Caki2 (cell line): ENCODE data around the gene DLG4. TPM values are rescaled to one million over a fixed set of nuclear protein-coding genes. Genes with fewer than 3 reads are reported as not detected.

ENCODE experiments used
- DNase-seq: peaks from one replicate; pipeline ENCODE4 v3.0.0-alpha.2; 2015; ENCODE audit warnings: low read depth
- in situ Hi-C: cut with HindIII; loops from 2 replicates; pipeline ENCODE4 v1.10.0; 2016; ENCODE audit warnings: low sequenced_read_pairs, low pct_unique_long_range_greater_than_20kb, mixed read lengths
- total RNA-seq: library from RNA; depleted of rRNA; stranded (reverse); fragments of >200 nt; shearing (Covaris generic); gene quantifications from 2 replicates; pipeline ENCODE4 v1.2.3, GENCODE V29; 2014; ENCODE audit warnings: low replicate concordance

The DLG4 gene
- total RNA-seq, 1 experiment from 2014 or later = 4.8 TPM

- DNase-seq = no peak
- in situ Hi-C loops = no loop called here
Observed at GRCh38 chr17:7235693-7236665, 16.3 kb upstream of the DLG4 start.

DNA sequence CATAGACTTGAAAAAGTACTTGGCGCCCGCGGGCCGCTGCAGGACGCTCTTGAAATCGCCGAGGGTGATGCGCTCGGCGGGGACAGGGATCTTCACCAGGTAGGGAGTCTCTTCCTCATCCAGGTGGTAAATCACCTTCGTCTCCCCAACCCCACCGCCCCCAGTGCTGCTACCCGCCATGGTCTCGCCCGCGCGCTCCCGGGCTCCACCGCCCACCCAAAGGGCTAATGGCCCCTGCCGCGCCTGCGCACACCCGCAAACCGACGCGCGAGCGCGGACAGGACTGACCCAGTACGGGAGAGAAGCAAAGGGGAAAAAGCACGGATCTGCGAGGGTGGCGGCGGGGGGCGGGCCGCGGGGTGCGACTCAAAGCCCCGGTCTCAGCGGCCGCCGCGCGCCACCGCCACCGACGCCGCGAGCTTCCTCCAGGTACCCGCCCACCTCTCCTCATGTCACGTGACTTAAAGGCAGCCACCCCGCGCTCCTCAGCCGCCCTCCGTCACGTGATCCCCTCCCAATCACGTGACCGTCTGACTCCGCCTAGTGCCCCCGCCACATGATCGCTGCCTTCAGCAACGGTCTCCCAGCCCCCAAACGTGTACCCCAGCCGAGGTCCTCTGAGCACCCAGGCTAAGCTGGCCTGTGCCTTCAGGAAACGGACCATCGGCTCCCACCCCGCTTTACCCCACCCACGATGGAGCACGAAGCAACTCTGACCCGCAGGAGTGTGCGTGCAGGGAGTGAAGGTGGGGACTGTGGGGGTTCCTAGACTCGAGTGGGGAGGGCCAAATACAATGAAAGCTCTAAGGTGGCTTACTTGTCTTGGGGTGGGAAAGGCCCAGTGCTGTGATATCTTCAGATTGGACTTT, 14.7 kb upstream of the DLG4 start, which contains the start of gene DVL2:
Gene DVL2, minus strand, starts transcription at position 435 of the 869 bp plus-strand sequence. Its CDS starts 255 bp downstream, at position 180.
- in situ Hi-C loops = no loop called here
- peak; percentile 85 for DNase-seq

GRCh38 chr17:7233701-7234082, 14.1 kb upstream of the DLG4 start:
- DNase-seq = no peak
- in situ Hi-C loops = no loop called here

DNA sequence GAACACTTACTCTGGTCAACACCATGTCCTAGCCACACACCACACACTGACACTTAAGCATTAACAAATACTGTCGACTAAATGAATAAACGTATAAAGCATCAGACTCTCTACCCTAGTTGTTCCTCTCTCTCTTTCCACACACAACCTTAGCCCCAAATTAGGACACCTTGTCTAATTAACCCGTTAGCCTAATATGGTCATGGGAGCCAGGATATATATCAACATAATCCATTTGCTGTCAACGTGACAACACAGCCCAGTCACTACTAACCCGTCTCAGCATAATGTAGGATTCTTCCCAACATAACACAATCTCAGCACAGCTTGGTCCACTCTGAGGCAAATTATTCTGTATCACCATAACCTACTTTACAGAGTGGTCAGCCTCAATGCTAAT, 12.5 kb upstream of the DLG4 start:
- in situ Hi-C loops = no loop called here
- no peak for DNase-seq

DNA sequence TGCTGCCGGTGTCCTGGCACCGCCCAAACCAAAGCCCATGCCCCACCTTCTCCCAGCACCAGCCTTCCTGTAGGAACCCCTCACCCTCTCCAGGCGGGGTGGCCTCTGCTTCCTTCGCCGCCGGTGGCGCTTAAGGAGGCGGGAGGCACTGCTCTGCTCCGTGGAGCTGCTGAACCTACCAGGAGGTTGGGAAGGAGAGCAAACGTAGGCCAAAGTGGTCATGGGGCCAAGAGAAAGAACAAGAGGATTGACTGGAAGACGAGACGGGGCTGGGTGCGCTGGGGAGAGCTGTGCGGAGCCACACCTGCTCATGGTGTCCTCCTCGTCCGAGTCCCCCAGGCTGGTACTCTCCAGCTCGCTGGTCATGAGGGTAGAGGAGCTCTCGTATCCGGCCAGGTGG, 9.9 kb upstream of the DLG4 start:
- DNase-seq = no peak
- in situ Hi-C loops = no loop called here

DNA sequence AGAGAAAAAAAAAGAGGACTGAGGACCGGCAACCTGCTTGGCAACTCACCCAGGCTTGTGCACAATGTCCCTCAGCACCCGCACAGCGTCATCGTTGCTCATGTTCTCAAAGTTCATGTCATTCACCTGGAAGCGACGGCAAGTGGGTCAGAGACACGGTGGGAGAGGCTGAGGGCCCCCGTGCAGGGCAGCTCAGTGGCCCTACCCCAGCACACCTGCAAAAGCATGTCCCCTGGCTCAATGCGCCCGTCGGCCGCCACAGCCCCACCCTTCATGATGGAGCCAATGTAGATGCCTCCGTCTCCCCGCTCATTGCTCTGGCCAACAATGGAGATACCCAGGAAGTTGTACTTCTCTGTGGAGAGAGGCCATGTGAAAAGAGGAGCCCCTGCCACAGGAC, 9.3 kb upstream of the DLG4 start:
- in situ Hi-C loops = no loop called here
- DNase-seq = no peak

DNA sequence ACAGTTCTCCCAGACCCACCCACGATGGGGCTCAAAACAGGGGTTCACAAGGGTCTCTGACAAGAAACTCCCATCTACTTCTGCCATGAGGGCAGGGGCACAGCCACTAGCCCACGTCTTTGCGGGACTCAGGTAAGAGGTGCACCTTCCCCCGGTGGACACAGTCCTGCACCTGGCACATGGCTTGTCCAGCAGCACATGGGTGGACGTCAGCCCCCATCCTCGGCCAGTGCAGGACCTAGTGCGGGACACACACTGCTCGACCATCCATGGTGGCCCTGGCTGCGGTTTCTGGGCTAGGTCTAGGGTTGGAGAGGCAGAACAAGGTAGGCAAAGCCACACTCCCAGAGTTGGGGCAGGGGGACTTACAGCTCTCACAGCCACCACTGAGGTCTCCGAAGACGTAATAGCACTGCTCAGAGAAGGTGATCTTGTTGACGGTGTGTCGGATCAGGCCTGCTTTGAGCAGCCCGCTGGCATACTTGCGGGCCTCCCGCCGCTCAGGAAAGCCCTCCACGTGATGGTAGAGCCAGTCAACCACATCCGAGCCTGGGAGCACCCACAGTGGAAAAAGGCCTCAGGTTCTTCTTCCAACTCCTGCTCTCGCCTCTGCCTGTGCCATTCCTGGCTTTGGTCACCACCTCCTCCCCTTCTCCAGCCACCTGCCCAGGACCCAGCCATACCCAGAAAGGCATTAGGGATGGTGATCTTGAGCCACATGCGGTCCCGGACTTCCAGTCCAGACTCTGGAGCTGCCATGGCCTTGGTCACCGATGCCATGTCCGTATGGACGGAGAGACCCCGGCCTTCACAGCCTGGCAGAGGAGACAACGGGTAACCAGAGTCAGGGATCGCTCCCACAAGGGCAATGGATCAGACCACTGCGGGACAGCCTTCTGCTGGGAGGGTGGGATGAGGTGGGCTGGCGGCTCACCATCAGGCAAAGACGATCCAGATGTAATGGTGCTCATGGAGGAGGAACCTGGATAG, 7.4 kb upstream of the DLG4 start:
- in situ Hi-C loops = no loop called here
- DNase-seq = no peak

DNA sequence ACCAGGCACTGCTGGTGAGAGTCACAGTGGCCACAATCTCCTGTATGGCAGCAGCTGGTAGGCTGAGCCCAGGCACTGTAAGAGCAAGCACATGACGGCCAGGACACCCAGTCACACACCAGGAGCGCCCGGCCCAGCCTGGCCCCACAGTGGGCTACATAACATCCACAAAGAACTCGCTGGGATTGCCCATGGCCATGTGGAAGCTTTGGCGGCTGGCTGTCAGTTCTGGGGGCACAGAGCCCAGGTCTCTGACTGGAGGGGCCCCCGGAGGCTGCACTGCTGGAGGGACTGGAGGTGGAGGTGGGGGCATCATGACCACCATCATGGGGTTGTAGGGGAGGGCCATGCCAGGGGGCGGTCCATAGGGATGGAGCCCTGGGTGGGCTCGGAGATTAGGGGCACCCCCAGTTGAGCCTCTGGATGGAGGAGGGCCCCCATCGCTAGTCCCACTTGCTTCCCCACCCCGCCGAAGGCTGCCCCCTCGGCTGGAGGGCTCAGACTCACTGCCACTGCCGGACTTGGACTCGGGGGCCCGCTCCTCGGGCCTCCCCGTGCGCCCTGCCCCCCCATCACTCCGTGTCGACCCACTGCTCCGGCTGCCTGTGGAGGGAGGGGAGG, 6.2 kb upstream of the DLG4 start:
- in situ Hi-C loops = no loop called here
- no peak for DNase-seq

DNA sequence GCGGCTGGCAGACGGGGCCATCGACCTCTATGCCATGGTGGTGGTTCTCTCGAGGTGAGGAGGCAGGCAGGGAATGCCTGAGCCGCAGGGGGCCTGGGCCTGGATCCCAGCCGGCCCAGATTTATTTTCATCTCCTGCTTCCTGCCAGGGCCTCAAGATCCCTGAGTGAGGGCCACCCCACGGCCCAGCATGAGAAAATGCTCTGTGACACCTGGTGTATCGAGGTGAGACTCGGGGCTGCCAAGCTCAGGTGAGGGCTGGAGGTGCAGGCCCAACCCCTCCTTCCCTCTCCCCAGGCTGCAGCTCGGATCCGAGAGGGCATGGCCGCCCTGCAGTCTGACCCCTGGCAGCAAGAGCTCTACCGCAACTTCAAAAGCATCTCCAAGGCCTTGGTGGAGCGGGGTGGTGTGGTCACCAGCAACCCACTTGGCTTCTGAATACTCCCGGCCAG, 5.0 kb upstream of the DLG4 start:
- no peak for DNase-seq
- in situ Hi-C loops = no loop called here

- DNase-seq = no peak
- in situ Hi-C loops = no loop called here
Observed at GRCh38 chr17:7224110-7224509, 4.5 kb upstream of the DLG4 start.

DNA sequence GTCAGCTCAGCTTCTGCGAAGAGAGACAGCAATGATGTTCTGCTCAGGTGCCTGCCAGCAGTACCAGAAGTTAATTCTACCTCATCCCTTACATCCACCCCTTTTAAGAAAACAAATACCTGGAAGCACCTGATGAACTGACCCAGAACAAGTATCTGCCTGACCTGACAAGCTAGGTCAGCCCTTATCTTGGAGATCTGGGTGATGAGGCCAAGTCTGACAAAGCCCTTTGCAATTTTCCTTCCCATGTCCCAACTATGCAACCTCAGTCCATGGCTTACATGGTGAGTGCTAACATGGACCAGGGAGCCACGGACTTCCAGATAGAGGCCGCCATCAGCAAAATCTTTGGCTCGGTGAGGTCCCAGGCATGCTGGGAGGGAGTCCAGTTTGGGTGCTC, 3.7 kb upstream of the DLG4 start:
- in situ Hi-C loops = no loop called here
- DNase-seq = no peak

- DNase-seq = no peak
- in situ Hi-C loops = no loop called here
Observed at GRCh38 chr17:7222972-7223292, 3.3 kb upstream of the DLG4 start.

- in situ Hi-C loops = no loop called here
Observed at GRCh38 chr17:7222093-7222971, 2.7 kb upstream of the DLG4 start.

GRCh38 chr17:7221278-7222092, 1.8 kb upstream of the DLG4 start:
- in situ Hi-C loops = no loop called here
- no peak for DNase-seq

More at GRCh38 chr17:7222093-7222971, 2.7 kb upstream of the DLG4 start:
- no peak for DNase-seq

DNA sequence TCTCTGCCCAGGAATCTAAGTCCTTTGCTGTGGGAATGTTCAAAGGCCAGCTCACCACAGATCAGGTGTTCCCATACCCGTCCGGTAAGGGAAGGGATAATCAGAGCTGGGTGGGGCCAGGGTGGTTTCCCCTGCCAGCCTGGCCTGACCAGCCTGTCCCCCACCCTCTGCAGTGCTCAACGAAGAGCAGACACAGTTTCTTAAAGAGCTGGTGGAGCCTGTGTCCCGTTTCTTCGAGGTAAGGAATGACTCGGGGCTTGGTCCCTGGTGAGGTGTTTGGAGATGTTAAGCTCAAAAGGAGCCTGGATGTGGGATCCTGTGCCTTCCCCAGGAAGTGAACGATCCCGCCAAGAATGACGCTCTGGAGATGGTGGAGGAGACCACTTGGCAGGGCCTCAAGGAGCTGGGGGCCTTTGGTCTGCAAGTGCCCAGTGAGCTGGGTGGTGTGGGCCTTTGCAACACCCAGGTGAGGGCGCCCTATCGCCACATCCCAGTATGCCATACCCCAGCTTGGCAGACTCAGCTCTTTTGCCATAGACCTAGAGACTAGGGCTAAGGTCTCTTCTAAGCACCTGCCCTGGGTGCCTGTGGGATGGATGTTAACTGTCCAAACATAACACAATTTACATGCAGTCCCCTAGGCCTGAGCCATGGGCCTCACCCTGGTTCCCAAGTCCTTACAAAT, 1.1 kb upstream of the DLG4 start:
- in situ Hi-C loops = no loop called here
- DNase-seq = no peak
